HepG2 (cell line): ENCODE data around the gene CRAT. TPM values are rescaled to one million over a fixed set of nuclear protein-coding genes. Genes with fewer than 3 reads are reported as not detected.

Source experiments
- BCLAF1 ChIP-seq: fragments of 450-650 bp; IDR thresholded peaks from 2 replicates; pipeline ENCODE4 v1.6.1; 2017; ENCODE audit warnings: mild to moderate bottlenecking
- CEBPB ChIP-seq: IDR thresholded peaks from 2 replicates; pipeline ENCODE4 v1.6.1; 2011; ENCODE audit warnings: low read depth, low read length, improper control_type of control experiment, borderline replicate concordance
- DR1 ChIP-seq: sonication (generic); formaldehyde crosslinking; IDR thresholded peaks from 2 replicates; pipeline ENCODE4 v1.8.0; 2021; ENCODE audit warnings: mild to moderate bottlenecking, missing genetic modification reagents, inconsistent platforms
- GLMP ChIP-seq: sonication (generic); formaldehyde crosslinking; IDR thresholded peaks from 2 replicates; pipeline ENCODE4 v1.9.0; 2021; ENCODE audit warnings: missing genetic modification reagents, mild to moderate bottlenecking, borderline replicate concordance
- HDAC1 ChIP-seq: sonication (generic); formaldehyde crosslinking; IDR thresholded peaks from 2 replicates; pipeline ENCODE4 v1.5.1; 2020; ENCODE audit warnings: mild to moderate bottlenecking, missing genetic modification reagents
- IRF1 ChIP-seq: sonication (generic); formaldehyde crosslinking; IDR thresholded peaks from 2 replicates; pipeline ENCODE4 v1.4.0; 2020; ENCODE audit warnings: low read depth, mild to moderate bottlenecking, missing genetic modification reagents
- MBD4 ChIP-seq: IDR thresholded peaks from 2 replicates; pipeline ENCODE4 v1.6.1; 2012; ENCODE audit warnings: low read length, inconsistent platforms, borderline replicate concordance
- POLR2A ChIP-seq, 2 experiments: IDR thresholded peaks; 2 replicates each; pipeline ENCODE4 v1.6.1; 2011; ENCODE audit warnings: low read depth in 2 of 2, low read length in 2 of 2, mild to moderate bottlenecking in 1 of 2, moderate library complexity in 1 of 2; ENCODE audit not compliant: insufficient read depth in 1 of 2
- PPARG ChIP-seq: conservative IDR thresholded peaks from 2 replicates; pipeline ENCODE4 v1.6.1; 2016; ENCODE audit warnings: missing biosample characterization, missing genetic modification reagents
- RELA ChIP-seq: sonication (generic); formaldehyde crosslinking; IDR thresholded peaks from 2 replicates; pipeline ENCODE4 v1.4.0; 2020; ENCODE audit warnings: missing genetic modification reagents
- SATB2 ChIP-seq: sonication (generic); formaldehyde crosslinking; IDR thresholded peaks from 2 replicates; pipeline ENCODE4 v1.5.0; 2020; ENCODE audit warnings: missing genetic modification reagents
- SOX6 ChIP-seq, 2 experiments: fragments of 450-650 bp in 1 of 2; sonication (generic) in 1 of 2; formaldehyde crosslinking in 1 of 2; IDR thresholded peaks; 2 replicates each; pipeline versions ENCODE4 v1.4.0 to v1.6.1; 2017 to 2020; ENCODE audit warnings: antibody characterized with exemption in 1 of 2, mild to moderate bottlenecking in 1 of 2, missing genetic modification reagents in 1 of 2
- TBX3 ChIP-seq: fragments of 450-650 bp; IDR thresholded peaks from 2 replicates; pipeline ENCODE4 v1.6.1; 2017; ENCODE audit warnings: antibody characterized with exemption, mild to moderate bottlenecking, inconsistent platforms, borderline replicate concordance
- U2AF1 ChIP-seq: fragments of 200-400 bp; formaldehyde crosslinking; optimal IDR thresholded peaks from 2 replicates; pipeline ENCODE3; 2017; ENCODE audit warnings: mild to moderate bottlenecking, low read depth, low read length
- ZEB1 ChIP-seq: IDR thresholded peaks from 2 replicates; pipeline ENCODE4 v1.6.1; 2012; ENCODE audit warnings: mild to moderate bottlenecking, low read depth, inconsistent platforms; ENCODE audit not compliant: insufficient replicate concordance
- ZFP82 ChIP-seq: sonication (generic); formaldehyde crosslinking; IDR thresholded peaks from 2 replicates; pipeline ENCODE4 v1.5.1; 2020; ENCODE audit warnings: mild to moderate bottlenecking, missing genetic modification reagents, borderline replicate concordance
- ZNF574 ChIP-seq: sonication (generic); formaldehyde crosslinking; IDR thresholded peaks from 2 replicates; pipeline ENCODE4 v1.4.0; 2020; ENCODE audit warnings: missing genetic modification reagents
- ZNF616 ChIP-seq: sonication (generic); formaldehyde crosslinking; IDR thresholded peaks from 2 replicates; pipeline ENCODE4 v1.5.0; 2020; ENCODE audit warnings: low read depth, mild to moderate bottlenecking, missing genetic modification reagents
- ZNF709 ChIP-seq: sonication (generic); formaldehyde crosslinking; IDR thresholded peaks from 2 replicates; pipeline ENCODE4 v1.5.0; 2020; ENCODE audit warnings: mild to moderate bottlenecking, missing genetic modification reagents
- polyA plus RNA-seq, 8 experiments: library from polyadenylated mRNA; depleted of rRNA in 3 of 8; stranded (reverse) in 7 of 8; unstranded in 1 of 8; fragments of >200 nt; fragmentation: Illumina TruSeq in 4 of 8; extraction: Trizol in 4 of 8; gene quantifications; 2 replicates each; pipeline versions ENCODE4 v1.2.1 to v1.2.3, GENCODE V29; 2011 to 2016; ENCODE audit warnings: low read depth in 4 of 8, missing spikeins in 1 of 8, mixed read lengths in 1 of 8; ENCODE audit not compliant: insufficient read depth in 1 of 8
- total RNA-seq, 5 experiments: library from RNA; depleted of rRNA; stranded (reverse); fragments of >200 nt; fragmentation: Illumina TruSeq; extraction: Trizol; gene quantifications; 2 replicates each; pipeline ENCODE4 v1.2.3, GENCODE V29; 2016; ENCODE audit warnings: low read depth in 1 of 5

CRAT gene
- total and polyA plus RNA-seq, 2 of the 13 experiments (the other 11 are each of a cell fraction or from before 2014, with no cell fraction given) = 26.1 to 26.6 TPM

DNA sequence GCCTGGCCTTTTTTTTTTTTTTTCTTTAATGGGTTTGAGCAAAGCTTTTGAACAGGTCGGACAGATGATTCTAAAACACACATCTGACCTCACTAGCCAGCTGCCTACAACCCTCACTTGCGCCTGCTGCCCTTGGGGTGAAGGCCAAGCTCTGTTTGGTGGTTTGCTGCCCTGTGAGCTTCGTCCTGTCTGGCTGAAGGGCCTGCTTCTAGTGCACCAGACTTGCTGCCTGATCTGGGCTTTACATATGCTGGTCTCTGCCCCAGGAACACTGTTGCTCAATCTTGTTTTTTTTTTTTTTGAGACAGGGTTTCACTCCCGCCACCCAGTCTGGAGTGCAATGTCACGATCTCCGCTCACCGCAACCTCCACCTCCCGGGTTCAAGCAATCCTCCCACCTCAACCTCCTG is 46.1 kb downstream of the CRAT start (continued):
- no peak for TF ChIP-seq BCLAF1
- TF ChIP-seq PPARG (CRISPR knock-in tag) = peak; percentile 63
- TF ChIP-seq SATB2 (CRISPR knock-in tag) = no peak
- no peak for TF ChIP-seq MBD4
- TF ChIP-seq POLR2A (IDR thresholded peaks at IDR 0.05; ENCODE audit: insufficient read depth in 1 of 2, low read depth in 2 of 2, low read length in 2 of 2) = peak; percentile 33 to 59; a peak in 1 of 4 replicates
- TF ChIP-seq ZNF574 (CRISPR knock-in tag) = peak; percentile 75
- TF ChIP-seq IRF1 (CRISPR knock-in tag) = no peak
- TF ChIP-seq ZNF616 (CRISPR knock-in tag) = no peak
- TF ChIP-seq GLMP (CRISPR knock-in tag) = no peak
- TF ChIP-seq ZEB1 = no peak
- TF ChIP-seq U2AF1 = no peak
- peak; percentile 93 for TF ChIP-seq CEBPB
- TF ChIP-seq TBX3 = peak; percentile 47; the same call in 1 of the 2 replicates
- peak; percentile 75 for TF ChIP-seq HDAC1 (CRISPR knock-in tag)
- no peak for TF ChIP-seq SOX6 (IDR thresholded peaks at IDR 0.05)
- peak; percentile 73 for TF ChIP-seq SOX6 (CRISPR knock-in tag; IDR thresholded peaks at IDR 0.05)
- no peak for TF ChIP-seq RELA (CRISPR knock-in tag)
- TF ChIP-seq ZNF709 (CRISPR knock-in tag) = peak; percentile 64; the same call in 1 of the 2 replicates
- no peak for TF ChIP-seq DR1 (CRISPR knock-in tag)
- TF ChIP-seq ZFP82 = no peak
